Central memory CD4-positive, alpha-beta T cell (primary cell): Measurements from ENCODE around the gene PACSIN2.

Experiments used
- DNase-seq: peaks from one replicate; pipeline ENCODE4 v3.0.0; 2022

Gene PACSIN2

DNA sequence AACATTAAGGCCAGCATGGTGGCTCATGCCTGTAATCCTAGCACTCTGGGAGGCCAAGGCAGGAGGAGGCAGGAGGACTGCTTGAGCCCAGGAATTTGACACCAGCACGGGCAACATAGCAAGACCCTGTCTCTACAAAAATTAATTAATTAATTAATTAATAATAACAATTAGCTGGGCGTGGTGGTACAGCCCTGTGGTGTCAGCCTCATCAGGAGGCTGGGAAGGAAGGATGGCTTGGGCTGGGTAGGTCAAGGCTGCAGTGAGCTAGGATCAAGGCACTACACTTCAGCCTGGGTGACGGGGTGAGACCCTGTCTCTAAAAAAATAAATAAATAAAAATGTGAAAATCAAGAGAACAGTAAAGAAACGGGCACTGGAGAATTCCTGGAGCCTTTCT lies 159.2 kb downstream of the PACSIN2 start:
- DNase-seq = no peak

DNA sequence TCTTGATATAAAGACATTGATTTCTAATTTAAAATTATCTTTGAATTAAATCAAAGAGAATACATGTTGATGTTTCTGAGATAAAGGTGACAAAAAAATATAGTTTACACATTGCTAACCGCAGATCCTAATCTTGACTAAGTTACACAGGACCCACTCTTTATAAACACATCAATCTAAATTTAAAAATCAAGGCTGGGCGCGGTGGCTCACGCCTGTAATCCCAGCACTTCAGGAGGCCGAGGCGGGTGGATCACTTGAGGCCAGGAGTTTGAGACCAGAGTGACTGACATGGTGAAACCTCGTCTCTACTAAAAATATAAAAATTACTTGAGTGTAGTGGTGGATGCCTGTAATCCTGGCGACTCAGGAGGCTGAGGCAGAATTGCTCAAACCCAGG lies 159.7 kb downstream of the PACSIN2 start:
- DNase-seq = no peak

DNA sequence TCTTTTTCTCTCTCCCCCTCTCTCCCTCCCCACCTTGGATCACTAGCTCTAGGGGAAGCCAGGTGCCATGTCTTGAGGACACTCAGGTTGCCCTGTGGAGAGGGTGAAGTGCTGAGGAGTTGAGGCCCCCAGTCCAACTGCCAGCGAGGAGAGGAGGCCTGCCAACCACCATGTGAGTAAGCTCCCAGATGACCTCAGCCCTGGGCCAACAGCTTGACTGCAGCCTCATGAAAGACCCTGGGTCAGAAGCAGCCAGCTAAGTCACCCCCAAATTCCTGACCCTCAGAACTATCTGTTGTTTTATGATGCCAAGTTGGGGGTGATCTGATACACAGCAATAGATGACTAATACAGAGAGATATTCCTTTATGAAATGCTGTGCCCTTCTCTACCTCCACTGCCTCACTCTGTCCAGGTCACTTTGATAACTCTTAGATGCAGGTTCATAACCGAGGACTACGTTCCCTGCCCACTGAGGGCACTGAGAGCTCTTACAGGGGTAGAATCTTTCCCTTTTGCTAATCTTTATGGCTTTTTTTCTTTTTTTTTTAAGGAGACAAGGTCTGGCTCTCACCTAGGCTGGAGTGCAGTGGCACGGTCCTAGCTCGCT lies 165.9 kb downstream of the PACSIN2 start:
- DNase-seq = no peak

DNA sequence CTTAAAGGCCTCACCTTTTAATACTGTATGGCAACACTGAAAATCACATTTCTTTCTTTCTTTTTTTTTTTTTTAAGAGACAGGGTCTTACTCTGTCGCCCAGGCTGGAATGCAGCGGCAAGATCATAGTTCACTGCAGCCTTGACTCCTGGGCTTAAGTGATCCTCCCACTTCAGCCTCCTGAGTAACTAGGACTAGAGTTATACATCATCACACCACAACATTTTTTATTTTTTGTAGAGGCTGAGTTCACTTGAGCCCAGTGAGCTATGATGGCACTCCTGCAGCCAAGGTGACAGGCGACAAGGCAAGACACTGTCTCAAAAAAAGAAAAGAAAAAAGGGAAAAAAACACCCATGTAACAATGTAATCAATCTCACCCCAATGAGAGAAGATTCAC lies 167.8 kb downstream of the PACSIN2 start:
- no peak for DNase-seq

DNA sequence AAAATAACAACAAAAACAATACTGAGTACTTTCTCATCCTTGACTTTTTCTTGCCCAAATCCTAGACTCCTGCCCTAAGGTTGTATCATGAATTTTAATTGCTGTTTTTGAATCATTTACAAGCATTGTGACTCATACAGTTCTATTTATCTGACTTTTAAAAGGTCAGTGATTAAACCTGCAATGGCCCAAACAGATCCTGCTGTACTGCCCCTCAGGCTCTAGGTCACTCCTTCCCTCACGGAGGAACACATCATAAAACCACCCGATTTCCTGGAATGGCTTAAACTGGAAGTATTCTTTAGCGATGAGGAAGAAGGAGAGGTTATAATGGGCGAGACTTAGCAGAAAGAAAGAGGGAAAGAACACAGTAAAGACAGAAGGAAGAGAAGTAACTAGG lies 170.2 kb downstream of the PACSIN2 start:
- no peak for DNase-seq

DNA sequence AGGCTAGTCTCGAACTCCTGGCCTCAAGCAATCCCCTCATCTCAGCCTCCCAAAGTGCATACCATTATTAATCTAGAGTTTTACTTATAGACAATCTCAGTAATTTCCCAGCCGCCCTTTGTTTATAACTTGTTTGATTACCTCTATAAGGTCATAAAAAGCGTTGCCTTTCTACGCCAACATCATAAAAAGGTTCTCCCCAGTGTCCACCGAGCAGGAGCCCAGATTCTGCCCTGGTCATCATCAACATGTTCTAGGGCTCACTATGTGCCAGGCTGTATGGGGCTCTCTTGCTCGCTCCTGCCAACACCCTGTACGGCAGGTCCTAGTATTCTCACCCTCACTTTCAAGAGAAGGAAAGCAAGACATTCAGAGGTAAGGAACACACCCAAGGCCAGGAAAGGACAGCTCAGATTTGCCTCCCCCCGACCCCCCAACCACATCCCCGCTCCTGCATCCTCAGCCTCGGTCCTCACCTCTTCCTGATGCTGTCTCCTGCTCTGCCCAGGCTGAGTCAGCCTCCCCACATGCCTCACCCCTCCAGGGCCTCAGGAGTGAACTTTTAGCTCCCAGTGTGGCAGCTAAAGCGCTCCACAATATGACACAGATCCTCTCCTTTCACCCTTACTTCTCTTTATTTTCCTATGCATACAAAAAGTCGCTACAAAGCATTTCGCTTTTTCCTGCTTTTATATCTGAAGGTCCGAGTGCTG lies 172.1 kb downstream of the PACSIN2 start:
- DNase-seq = no peak

DNA sequence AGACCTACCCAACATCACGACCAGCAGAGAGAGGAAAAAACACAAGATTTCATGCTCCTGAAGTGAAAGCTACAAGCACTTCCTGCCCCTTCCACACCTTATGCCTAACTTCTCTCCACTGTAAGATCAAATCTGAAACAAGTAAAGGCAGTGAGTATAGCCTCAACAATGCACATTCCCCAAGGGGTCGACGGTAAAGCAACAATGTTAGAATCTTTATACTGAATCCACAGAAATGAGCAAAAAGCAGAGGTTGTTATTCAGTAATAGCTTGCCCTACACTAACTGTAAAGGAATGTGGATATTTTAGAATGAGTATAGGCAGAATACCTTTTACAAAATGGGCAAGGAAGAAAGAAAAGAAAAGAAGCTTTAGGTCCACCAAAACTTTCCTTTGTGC lies 173.5 kb downstream of the PACSIN2 start:
- no peak for DNase-seq

DNA sequence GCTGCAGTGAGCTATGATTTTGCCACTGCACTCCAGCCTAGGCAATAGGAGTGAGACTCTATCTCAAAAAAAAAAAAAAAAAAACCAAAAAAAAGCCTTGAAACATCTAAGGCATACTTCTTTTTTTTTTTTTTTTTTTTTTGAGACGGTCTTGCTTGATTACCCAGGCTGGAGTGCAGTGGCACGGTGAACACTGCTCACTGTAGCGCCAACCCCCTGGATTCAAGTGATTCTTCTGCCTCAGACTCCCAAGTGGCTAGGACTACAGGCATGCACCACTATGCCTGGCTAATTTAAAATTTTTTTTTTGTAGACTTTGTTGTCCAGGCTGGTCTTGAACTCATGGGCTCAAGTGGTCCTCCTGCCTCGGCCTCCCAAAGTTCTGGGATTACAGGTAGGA lies 177.4 kb downstream of the PACSIN2 start:
- no peak for DNase-seq

DNA sequence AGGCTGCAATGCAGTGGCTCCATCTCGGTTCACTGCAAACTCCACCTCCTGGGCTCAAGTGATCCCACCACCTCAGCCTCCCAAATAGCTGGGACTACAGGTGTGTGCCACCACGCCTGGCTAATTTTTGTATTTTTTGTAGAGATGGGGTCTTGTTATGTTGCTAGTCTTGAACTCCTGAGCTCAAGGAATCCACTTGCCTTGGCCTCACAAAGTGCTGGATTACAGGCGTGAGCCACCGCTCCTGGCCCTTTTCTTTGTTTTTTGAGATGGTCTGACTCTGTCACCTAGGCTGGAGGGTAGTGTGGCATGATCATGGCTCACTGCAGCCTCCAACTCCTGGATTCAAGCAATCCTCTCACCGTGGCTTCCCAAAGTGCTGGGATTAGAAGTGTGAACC lies 178.9 kb downstream of the PACSIN2 start:
- DNase-seq = no peak

DNA sequence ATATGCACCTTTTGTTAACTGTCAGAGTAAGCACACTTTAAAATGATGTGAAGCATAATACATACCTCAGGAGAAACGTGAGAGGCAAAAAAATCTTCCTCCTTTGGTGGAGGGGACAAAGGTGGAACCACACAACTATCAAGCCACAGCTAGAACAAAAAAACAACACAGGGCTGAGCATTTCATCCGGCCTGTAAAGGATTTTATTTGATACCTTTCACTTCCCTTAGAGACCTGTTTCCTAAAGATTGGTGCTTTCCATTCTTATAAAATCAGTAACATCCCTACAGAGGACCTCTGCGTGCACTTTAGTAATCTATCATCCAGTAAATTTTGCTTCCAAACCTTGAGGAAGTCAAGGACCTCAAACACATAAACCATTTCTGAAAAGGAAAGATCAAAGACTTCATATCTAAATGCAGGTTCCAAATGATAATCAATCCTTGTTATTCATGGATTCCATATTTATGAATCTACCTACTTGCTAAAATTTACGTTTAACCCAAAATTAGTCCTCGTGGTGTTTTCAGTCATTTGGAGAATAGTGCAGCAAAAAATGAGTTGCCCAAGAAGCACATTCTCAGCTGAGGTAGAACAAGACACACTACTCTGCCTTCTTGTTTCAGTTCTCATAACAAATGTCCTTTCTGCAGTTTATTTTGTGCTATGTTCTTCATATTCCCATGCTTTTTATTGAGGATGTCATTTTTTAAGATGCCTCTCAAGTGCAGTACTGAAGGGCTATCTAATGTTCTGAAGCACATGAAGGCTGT lies 180.6 kb downstream of the PACSIN2 start:
- DNase-seq = no peak

DNA sequence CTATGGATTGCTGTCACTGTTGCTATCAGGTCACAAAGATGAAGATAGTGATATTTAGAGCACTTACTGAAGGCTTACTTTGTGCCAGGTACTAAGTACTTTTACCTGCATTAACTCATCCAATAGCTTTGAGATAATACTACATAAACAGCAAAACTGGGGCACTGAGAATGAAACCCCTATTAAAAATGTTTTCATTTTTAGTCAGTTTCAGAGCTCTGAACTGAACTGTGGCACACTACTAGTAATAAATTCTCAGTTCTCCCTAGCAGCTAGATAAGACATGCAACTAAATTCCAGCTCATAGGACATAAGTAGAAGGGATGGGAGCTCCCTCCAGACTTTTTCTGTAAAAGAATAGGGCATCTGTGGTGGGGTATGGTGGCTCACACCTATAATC lies 181.8 kb downstream of the PACSIN2 start:
- no peak for DNase-seq

DNA sequence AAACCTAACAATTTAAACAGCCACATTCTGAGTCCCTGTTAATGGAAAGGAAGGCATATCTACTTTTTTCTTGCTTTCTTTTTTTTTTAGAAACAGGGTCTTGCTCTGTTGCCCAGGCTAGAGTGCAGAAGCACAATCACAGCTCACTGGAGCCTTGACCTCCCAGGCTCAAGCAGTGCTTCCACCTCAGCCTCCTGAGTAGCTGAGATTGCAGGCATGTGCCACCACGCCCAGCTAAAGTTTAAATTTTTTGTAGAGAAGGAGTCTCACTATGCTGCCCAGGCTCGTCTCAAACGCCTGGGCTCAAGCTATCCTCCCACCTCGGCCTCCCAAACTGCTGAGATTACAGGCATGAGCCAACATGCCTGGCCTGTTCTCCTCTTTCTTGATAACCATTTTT lies 183.2 kb downstream of the PACSIN2 start:
- no peak for DNase-seq

DNA sequence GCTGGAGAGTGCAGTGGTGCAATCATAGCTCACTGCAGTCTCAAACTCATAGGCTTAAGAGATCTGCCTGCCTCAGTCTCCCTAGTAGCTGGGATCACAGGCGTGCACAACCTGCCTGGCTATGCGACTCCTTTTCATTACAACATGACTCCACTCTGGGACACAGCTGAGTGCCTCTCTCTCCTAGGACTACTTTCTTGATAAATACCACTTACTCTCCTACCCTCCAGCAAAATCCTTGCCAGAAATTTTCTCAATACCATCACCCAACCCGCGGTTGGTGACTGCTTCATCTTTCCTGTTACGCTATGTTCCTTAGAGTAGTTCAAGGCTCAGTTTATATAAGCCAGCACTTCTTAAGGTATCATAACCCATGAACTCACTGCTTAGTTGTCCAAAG lies 184.8 kb downstream of the PACSIN2 start:
- DNase-seq = no peak

DNA sequence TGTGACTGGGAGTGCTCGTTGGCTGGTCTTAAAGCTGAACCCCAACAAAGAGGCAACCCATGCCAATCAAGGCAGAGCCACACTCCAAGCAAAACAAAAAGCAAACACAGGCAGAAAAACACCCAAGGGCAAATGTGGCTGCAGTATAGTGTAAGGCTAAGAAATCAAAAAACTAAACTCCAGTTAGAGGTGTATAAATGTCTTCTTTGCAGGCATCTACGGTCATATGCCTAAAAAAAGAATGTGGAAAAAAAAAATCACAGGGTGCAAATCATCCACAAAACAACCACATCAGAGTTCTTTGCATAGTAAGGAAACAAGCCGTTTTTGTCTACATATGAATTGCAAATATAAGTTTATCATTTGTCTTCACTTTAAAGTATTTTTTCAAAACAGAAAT lies 185.6 kb downstream of the PACSIN2 start:
- DNase-seq = no peak

DNA sequence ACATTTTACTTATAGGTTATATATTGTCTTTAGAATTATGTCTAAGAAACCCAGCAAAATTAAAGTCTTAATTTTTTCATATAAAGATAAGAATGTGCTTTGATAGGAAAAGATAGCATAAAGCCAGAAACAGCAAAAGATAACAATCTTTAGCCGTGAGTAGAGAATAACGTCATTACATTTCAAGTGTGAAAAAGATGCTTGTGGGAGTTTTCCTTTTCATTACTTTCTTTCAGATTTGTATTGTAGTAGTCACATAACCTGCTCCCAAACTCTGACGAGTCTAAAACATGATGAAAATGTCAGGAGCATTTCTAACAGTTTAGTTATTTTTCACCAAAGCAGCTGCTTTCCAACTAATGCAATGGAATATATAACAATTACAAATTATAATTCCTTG lies 189.2 kb downstream of the PACSIN2 start:
- DNase-seq = no peak

DNA sequence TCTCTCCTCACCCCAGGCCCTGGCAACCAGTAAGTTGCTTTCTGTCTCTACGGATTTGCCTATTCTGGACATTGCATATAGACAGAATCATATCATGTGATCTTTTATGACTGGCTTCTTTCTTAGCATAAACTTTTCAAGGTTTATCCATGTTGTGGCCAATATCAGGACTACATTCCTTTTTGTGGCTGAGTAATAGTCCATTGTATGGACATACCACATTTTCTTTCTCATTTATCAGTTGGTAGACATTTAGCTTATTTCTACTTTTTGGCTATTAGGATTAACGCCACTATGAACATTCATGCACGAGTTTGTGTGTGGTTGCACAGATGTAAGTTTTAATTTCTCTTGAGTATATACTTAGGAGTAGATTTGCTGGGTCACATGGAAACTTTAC lies 193.6 kb downstream of the PACSIN2 start:
- DNase-seq = no peak

DNA sequence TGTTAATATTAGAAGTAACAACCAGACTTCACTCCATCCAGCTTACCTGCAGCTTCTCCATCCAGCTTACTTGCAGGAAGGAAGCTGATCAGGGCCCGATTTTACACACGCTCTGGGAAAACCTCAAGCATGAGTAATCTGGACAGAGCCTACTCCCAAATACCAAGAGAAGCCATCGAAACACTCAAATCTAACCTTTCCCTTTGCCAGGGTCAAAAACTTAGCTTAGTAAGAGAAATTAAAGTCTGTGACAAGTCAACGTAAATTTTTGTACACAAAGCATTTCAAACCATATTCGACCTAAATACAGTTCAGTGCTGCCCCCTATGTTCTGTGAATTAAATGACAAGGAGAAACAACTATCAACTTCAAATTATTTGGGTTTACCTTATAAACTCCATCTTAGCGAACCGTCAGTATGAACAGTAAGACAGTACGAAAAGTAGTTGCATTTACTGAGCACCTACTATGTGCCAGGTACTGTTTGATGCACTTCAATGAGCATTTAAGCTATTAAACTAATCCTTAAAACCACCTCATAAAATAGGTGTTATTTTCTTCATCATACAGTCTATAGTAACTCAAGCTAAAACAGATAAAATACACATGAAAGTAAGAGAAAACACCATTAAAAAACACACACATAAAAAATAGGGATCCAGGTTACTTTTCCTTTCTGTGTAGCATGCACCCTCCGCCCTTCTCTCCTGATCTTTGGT lies 194.7 kb downstream of the PACSIN2 start:
- DNase-seq = peak; percentile 9
